Activated T-helper 1 cell treated with anti-CD3 and anti-CD28 coated beads, Interleukin-12 subunit alpha, Interleukin-12 subunit beta, Interleukin-2, Interleukin-4 antibody, amounts not matched to agents 30 ng/mL and 10 ng/mL and 1 ng/mL, durations not matched to agents 14 hours and 24 hours and 36 hours (primary cell): Measurements from ENCODE around the gene BTG3. TPM values are rescaled to one million over a fixed set of nuclear protein-coding genes. Genes with fewer than 3 reads are reported as not detected.

Experiments used
- DNase-seq: peaks from one replicate; pipeline ENCODE4 v3.0.0; 2021; ENCODE audit warnings: low spot score
- H3K27ac Mint-ChIP-seq: one replicate; pipeline ENCODE4 v1.8.0; 2021; ENCODE audit warnings: mild to moderate bottlenecking, mixed read lengths
- H3K27me3 Mint-ChIP-seq: one replicate; pipeline ENCODE4 v1.8.0; 2022; ENCODE audit warnings: mild to moderate bottlenecking, moderate library complexity, mixed read lengths; ENCODE audit not compliant: insufficient read depth
- H3K36me3 Mint-ChIP-seq: one replicate; pipeline ENCODE4 v1.8.0; 2021; ENCODE audit warnings: low read depth, mixed read lengths
- H3K4me1 Mint-ChIP-seq: one replicate; pipeline ENCODE4 v1.8.0; 2021; ENCODE audit warnings: low read depth, mixed read lengths
- H3K4me3 Mint-ChIP-seq: one replicate; pipeline ENCODE4 v1.8.0; 2021; ENCODE audit warnings: mild to moderate bottlenecking, moderate library complexity, mixed read lengths
- H3K9me3 Mint-ChIP-seq: one replicate; pipeline ENCODE4 v1.8.0; 2021; ENCODE audit warnings: mixed read lengths
- intact Hi-C: fragments of 100-400 bp; cut with micrococcal nuclease; formaldehyde crosslinking; loops from one replicate; pipeline ENCODE4 v1.15.1; 2024
- total RNA-seq: library from RNA; stranded (reverse); gene quantifications from 2 replicates; pipeline ENCODE4 v1.2.3, GENCODE V29; 2022

Gene BTG3
- total RNA-seq, 1 donor from 2014 or later = 83.6 TPM

GRCh38 chr21:17578876-17579275 lies 33.8 kb downstream of the BTG3 start:
- H3K27ac Mint-ChIP-seq = no peak overlapping the region
- no peak for DNase-seq
- H3K4me1 Mint-ChIP-seq = no peaks in the 10 kb centered on the region
- no peak overlapping the region for H3K4me3 Mint-ChIP-seq
- H3K27me3 Mint-ChIP-seq = peaks cover 15% of the 10 kb centered on the region
- intact Hi-C loops = no loop called here
- H3K36me3 Mint-ChIP-seq = no peaks in the 10 kb centered on the region
- H3K9me3 Mint-ChIP-seq = no peaks in the 10 kb centered on the region

GRCh38 chr21:17578162-17578561 lies 34.5 kb downstream of the BTG3 start:
- Mint-ChIP-seq H3K4me1 (no peaks in the 10 kb centered on the region), H3K27ac (no peak overlapping the region), H3K27me3 (peaks cover 22% of the 10 kb centered on the region), H3K36me3 (no peaks in the 10 kb centered on the region), H3K4me3 (no peak overlapping the region), H3K9me3 (no peaks in the 10 kb centered on the region)
- intact Hi-C loops = no loop called here
- no peak for DNase-seq

GRCh38 chr21:17577701-17578100 lies 35.0 kb downstream of the BTG3 start:
- Mint-ChIP-seq H3K27ac (no peak overlapping the region), H3K27me3 (peaks cover 23% of the 10 kb centered on the region), H3K4me3 (no peak overlapping the region), H3K4me1 (no peaks in the 10 kb centered on the region), H3K9me3 (no peaks in the 10 kb centered on the region), H3K36me3 (no peaks in the 10 kb centered on the region)
- no peak for DNase-seq
- intact Hi-C loops = no loop called here

GRCh38 chr21:17576080-17576835 lies 36.4 kb downstream of the BTG3 start:
- H3K4me1 Mint-ChIP-seq = no peaks in the 10 kb centered on the region
- DNase-seq = no peak
- no peak overlapping the region for H3K27ac Mint-ChIP-seq
- H3K36me3 Mint-ChIP-seq = no peaks in the 10 kb centered on the region
- H3K4me3 Mint-ChIP-seq = no peak overlapping the region
- H3K27me3 Mint-ChIP-seq = peaks cover 21% of the 10 kb centered on the region
- intact Hi-C loops = no loop called here
- no peaks in the 10 kb centered on the region for H3K9me3 Mint-ChIP-seq

- Mint-ChIP-seq H3K27me3 (peaks cover 21% of the 10 kb centered on the region), H3K9me3 (no peaks in the 10 kb centered on the region), H3K4me1 (no peaks in the 10 kb centered on the region), H3K4me3 (no peak overlapping the region), H3K27ac (no peak overlapping the region), H3K36me3 (no peaks in the 10 kb centered on the region)
- intact Hi-C loops = no loop called here
- DNase-seq = no peak
These were observed 37.6 kb downstream of the BTG3 start for GRCh38 chr21:17575076-17575475.

GRCh38 chr21:17572431-17572830 lies 40.3 kb downstream of the BTG3 start:
- Mint-ChIP-seq H3K27ac (no peak overlapping the region), H3K4me1 (no peaks in the 10 kb centered on the region)

GRCh38 chr21:17570786-17571185 lies 41.9 kb downstream of the BTG3 start:
- Mint-ChIP-seq H3K4me1 (no peaks in the 10 kb centered on the region), H3K27me3 (peaks cover 25% of the 10 kb centered on the region), H3K36me3 (no peaks in the 10 kb centered on the region), H3K27ac (no peak overlapping the region), H3K4me3 (no peak overlapping the region), H3K9me3 (no peaks in the 10 kb centered on the region)
- DNase-seq = no peak
- intact Hi-C loops = no loop called here

More at GRCh38 chr21:17572431-17572830, 40.3 kb downstream of the BTG3 start:
- H3K36me3 Mint-ChIP-seq = no peaks in the 10 kb centered on the region
- no peak for DNase-seq
- H3K4me3 Mint-ChIP-seq = no peak overlapping the region
- peaks cover 25% of the 10 kb centered on the region for H3K27me3 Mint-ChIP-seq
- intact Hi-C loops = no loop called here
- H3K9me3 Mint-ChIP-seq = no peaks in the 10 kb centered on the region

GRCh38 chr21:17560377-17561025 lies 52.2 kb downstream of the BTG3 start:
- intact Hi-C loops = no loop called here
- no peak overlapping the region for H3K4me3 Mint-ChIP-seq
- H3K4me1 Mint-ChIP-seq = no peaks in the 10 kb centered on the region
- H3K36me3 Mint-ChIP-seq = no peaks in the 10 kb centered on the region
- H3K27me3 Mint-ChIP-seq = no peaks in the 10 kb centered on the region
- DNase-seq = no peak
- H3K27ac Mint-ChIP-seq = no peak overlapping the region
- no peaks in the 10 kb centered on the region for H3K9me3 Mint-ChIP-seq

- DNase-seq = no peak
- Mint-ChIP-seq H3K4me1 (no peaks in the 10 kb centered on the region), H3K9me3 (no peaks in the 10 kb centered on the region), H3K27ac (no peak overlapping the region), H3K36me3 (no peaks in the 10 kb centered on the region), H3K27me3 (peaks cover 2% of the 10 kb centered on the region), H3K4me3 (no peak overlapping the region)
- intact Hi-C loops = no loop called here
These were observed 57.8 kb downstream of the BTG3 start for GRCh38 chr21:17554679-17555465.

- Mint-ChIP-seq H3K27ac (no peak overlapping the region), H3K4me1 (no peaks in the 10 kb centered on the region), H3K9me3 (no peaks in the 10 kb centered on the region), H3K4me3 (no peak overlapping the region), H3K27me3 (peaks cover 2% of the 10 kb centered on the region), H3K36me3 (no peaks in the 10 kb centered on the region)
- no peak for DNase-seq
- intact Hi-C loops = no loop called here
These were observed 58.6 kb downstream of the BTG3 start for GRCh38 chr21:17554120-17554519.

GRCh38 chr21:17552410-17552809 lies 60.3 kb downstream of the BTG3 start:
- H3K4me1 Mint-ChIP-seq = no peaks in the 10 kb centered on the region
- intact Hi-C loops = no loop called here
- peaks cover 2% of the 10 kb centered on the region for H3K27me3 Mint-ChIP-seq
- DNase-seq = no peak
- H3K36me3 Mint-ChIP-seq = no peaks in the 10 kb centered on the region
- no peaks in the 10 kb centered on the region for H3K9me3 Mint-ChIP-seq
- no peak overlapping the region for H3K27ac Mint-ChIP-seq
- H3K4me3 Mint-ChIP-seq = no peak overlapping the region

GRCh38 chr21:17550671-17551308 lies 61.9 kb downstream of the BTG3 start:
- intact Hi-C loops = no loop called here
- Mint-ChIP-seq H3K27me3 (peaks cover 2% of the 10 kb centered on the region), H3K9me3 (no peaks in the 10 kb centered on the region), H3K36me3 (no peaks in the 10 kb centered on the region), H3K27ac (no peak overlapping the region), H3K4me3 (no peak overlapping the region), H3K4me1 (no peaks in the 10 kb centered on the region)
- no peak for DNase-seq

- H3K27ac Mint-ChIP-seq = no peak overlapping the region
- H3K4me3 Mint-ChIP-seq = no peak overlapping the region
- no peaks in the 10 kb centered on the region for H3K9me3 Mint-ChIP-seq
- DNase-seq = no peak
- intact Hi-C loops = no loop called here
- H3K4me1 Mint-ChIP-seq = no peaks in the 10 kb centered on the region
- H3K27me3 Mint-ChIP-seq = peaks cover 2% of the 10 kb centered on the region
- no peaks in the 10 kb centered on the region for H3K36me3 Mint-ChIP-seq
These were observed 64.4 kb downstream of the BTG3 start for GRCh38 chr21:17548262-17548661.
